ENCODE measurements around the gene PLXNA3.

The PLXNA3 gene

DNA sequence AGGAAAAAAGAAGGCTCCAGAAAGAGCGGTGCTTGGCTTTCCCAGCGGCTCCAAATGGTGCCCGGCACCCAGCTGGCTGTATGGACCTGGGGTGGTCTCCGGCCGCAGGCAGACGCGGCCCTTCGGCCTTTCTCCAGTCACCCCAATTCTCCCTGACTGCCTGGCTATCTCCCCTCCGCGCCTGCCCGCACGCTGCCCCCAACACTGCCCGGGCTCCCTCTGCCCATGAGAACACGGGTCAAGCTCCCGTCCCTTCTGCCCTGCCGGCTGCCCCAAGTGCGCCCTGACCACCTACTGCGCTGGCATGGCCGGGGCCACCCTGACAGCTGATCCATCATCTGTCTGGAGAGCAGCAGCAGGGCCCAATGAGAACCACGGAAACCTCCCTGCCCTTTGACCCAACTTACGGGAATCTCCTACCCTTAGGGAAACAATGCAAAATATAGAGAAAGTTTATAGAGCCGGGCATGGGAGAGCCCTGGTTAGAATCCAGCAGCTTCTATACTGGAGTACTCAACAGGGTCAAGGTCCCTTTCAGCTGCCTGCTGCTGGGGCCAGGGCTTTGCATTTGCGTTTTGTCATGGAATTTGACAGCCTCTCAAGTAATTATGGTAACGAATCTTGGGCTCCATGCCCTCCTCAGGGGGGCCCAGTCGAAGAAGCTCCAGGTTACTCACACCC lies 59.2 kb downstream of the PLXNA3 start:
- no peak for TF ChIP-seq ZNF274 (IDR thresholded peaks at IDR 0.05; ENCODE audit: low read depth, low read length)
- no peak overlapping the region for H3K4me3 ChIP-seq (ENCODE audit: low read length)

DNA sequence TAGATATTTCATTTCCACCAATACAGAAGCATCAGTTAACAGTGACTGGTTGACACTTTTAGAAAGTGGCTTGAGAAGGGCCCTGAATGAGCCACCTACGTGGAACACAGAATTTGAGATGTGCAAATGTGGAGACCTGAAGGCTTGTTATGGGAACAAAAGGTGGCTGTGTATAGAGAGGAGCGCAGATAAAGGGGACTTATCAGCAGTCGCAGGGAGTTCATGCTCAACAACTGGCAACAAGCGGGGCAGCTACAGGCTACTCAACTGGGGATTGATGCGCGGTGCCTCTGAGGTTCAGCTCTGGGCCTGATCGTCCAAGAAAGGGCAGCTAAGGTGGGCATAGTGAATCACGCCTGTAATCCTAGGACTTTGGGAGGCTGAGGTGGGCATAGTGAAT lies 61.3 kb downstream of the PLXNA3 start:
- no peak for TF ChIP-seq ZNF274 (IDR thresholded peaks at IDR 0.05; ENCODE audit: low read depth, low read length)
- no peak overlapping the region for H3K4me3 ChIP-seq (ENCODE audit: low read length)

DNA sequence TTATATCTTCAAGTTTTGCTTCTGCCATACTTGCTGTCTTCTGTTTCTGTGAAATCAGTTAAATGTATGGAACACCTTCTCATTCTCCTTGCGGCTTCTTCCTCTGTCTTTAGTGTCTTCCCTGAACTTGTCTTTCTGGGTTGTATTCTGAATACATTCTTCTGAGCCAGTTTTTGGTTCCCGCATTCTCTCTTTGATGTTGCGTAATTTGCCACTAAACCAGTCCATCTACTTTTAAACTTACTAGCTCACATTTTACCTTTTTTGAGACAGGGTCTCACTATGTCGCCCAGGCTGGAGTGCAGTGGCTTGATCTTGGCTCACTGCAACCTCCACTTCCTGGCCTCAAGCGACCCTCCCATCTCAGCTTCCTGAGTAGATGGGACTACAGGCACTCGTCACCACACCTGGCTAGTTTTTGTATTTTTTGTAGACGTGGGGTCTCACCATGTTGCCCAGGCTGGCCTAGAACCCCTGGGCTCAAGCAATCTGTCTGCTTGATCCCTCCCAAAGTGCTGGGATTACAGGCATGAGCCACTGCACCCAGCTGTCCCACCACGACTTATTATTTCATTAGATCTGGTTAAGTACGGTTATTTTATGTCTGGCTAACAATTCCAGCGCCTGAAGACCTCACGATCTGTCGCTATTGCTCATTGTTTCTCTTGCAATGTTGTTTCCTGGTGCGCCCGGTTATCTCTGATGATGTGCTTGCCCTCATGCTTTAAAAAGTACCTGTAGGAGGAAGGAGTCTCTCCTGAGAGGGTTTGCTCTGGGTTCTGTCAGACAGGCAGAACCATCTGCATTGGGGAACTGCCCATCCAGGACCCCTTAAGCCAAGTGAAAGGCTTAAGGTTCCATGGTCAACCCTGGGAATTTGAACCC lies 67.8 kb downstream of the PLXNA3 start:
- no peak overlapping the region for H3K4me3 ChIP-seq (ENCODE audit: low read length)
- no peak for TF ChIP-seq ZNF274 (IDR thresholded peaks at IDR 0.05; ENCODE audit: low read depth, low read length)

DNA sequence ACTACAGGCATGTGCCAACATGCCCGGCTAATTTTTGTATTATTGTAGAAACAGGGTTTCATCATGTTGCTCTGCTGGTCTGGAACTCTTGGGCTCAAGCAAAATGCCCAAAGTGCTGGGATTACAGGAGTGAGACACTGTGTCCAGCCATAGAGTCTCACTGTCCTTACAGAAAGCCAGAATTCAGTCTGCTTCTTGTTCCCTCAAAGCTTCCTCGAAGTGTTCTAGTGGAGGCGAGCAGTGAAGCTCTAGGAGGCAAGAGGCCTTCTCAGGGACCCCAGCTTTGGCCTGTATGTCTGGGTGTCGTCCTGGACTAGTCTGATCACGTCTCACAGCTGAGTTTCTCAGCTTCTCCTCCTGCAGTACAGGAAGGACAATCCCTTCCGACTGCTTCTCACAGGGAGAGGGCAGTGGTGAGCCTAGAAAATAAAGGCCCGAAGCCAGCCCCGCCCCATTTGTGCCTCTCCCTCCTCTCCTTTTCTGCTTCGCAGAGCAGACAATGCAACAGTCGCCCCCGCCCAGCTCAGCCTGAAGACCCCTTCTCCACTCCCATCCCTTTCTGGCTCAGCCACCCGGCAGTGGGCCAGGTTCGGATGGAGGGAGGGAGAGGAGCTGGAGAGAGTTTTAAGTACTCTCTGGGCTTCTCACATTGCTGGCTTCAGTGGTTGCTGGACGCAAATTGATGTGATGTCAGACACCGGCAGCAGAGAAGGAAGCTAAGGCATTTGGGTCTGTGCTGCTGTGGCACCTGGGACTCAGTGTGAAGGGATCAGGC lies 69.0 kb downstream of the PLXNA3 start:
- no peak overlapping the region for H3K4me3 ChIP-seq (ENCODE audit: low read length)
- no peak for TF ChIP-seq ZNF274 (IDR thresholded peaks at IDR 0.05; ENCODE audit: low read depth, low read length)
